ENCODE measurements around the gene TTC17.

Gene TTC17

DNA sequence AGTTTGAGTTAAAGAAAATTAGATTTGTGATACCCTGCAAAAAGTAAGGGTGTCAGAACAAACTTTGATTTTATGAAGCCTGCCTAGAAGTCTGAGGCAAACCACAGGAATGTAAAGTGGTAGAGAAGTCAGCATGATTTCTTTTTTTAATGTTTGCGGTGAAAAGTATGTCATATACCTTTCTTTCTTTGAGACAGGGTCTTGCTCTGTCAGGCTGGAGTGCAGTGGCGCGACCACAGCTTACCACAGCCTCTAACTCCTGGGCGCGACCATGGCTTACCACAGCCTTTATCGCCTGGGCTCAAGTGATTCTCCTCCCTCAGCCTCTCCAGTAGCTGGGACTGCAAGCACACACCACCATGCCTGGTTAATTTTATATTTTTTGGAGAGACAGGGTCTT is 42.3 kb upstream of the TTC17 start:
- no peak for TF ChIP-seq POLR2AphosphoS5 (IDR thresholded peaks at IDR 0.05; ENCODE audit: low read depth, low read length)
- TF ChIP-seq FOXP2 (optimal IDR thresholded peaks at IDR 0.05; ENCODE audit: borderline replicate concordance, extremely low read depth, extremely low read length, insufficient read depth) = no peak

DNA sequence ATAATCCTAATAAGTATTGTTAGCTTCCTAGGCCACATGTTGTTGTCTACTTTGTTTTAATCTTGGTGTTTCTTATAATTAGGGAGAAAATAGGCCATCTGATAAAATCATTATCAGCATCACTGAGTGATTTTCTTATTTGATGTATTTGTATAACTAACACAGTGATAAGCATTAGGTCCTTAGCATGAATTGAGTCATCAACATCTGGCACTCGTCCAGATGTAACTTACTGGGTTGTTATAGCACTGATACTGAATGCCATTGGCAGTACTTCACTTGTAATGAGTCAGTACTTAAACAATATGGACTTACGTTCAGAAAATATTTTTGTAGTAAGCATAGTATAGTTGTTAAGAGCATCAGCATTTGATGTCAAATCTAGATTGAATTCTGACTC is 30.7 kb upstream of the TTC17 start:
- TF ChIP-seq TAF1 (IDR thresholded peaks at IDR 0.05; ENCODE audit: borderline replicate concordance, insufficient read depth, low read length) = no peak
- TF ChIP-seq FOXP2 (optimal IDR thresholded peaks at IDR 0.05; ENCODE audit: borderline replicate concordance, extremely low read depth, extremely low read length, insufficient read depth) = no peak
- no peak for TF ChIP-seq POLR2AphosphoS5 (IDR thresholded peaks at IDR 0.05; ENCODE audit: low read depth, low read length)
- TF ChIP-seq, protein P1, sequence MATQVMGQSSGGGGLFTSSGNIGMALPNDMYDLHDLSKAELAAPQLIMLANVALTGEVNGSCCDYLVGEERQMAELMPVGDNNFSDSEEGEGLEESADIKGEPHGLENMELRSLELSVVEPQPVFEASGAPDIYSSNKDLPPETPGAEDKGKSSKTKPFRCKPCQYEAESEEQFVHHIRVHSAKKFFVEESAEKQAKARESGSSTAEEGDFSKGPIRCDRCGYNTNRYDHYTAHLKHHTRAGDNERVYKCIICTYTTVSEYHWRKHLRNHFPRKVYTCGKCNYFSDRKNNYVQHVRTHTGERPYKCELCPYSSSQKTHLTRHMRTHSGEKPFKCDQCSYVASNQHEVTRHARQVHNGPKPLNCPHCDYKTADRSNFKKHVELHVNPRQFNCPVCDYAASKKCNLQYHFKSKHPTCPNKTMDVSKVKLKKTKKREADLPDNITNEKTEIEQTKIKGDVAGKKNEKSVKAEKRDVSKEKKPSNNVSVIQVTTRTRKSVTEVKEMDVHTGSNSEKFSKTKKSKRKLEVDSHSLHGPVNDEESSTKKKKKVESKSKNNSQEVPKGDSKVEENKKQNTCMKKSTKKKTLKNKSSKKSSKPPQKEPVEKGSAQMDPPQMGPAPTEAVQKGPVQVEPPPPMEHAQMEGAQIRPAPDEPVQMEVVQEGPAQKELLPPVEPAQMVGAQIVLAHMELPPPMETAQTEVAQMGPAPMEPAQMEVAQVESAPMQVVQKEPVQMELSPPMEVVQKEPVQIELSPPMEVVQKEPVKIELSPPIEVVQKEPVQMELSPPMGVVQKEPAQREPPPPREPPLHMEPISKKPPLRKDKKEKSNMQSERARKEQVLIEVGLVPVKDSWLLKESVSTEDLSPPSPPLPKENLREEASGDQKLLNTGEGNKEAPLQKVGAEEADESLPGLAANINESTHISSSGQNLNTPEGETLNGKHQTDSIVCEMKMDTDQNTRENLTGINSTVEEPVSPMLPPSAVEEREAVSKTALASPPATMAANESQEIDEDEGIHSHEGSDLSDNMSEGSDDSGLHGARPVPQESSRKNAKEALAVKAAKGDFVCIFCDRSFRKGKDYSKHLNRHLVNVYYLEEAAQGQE (IDR thresholded peaks at IDR 0.05; ENCODE audit: insufficient read depth in 1 of 2, low read depth in 2 of 2, low read length in 2 of 2) = no peak
- no peak for TF ChIP-seq SIN3A (IDR thresholded peaks at IDR 0.05; ENCODE audit: borderline replicate concordance, insufficient read depth, low read length)

- TF ChIP-seq, protein P1 (IDR thresholded peaks at IDR 0.05; ENCODE audit: insufficient read depth in 1 of 2, low read depth in 2 of 2, low read length in 2 of 2) = no peak
- TF ChIP-seq FOXP2 (optimal IDR thresholded peaks at IDR 0.05; ENCODE audit: borderline replicate concordance, extremely low read depth, extremely low read length, insufficient read depth) (no peak), SIN3A (IDR thresholded peaks at IDR 0.05; ENCODE audit: borderline replicate concordance, insufficient read depth, low read length) (no peak), TAF1 (IDR thresholded peaks at IDR 0.05; ENCODE audit: borderline replicate concordance, insufficient read depth, low read length) (no peak), POLR2AphosphoS5 (IDR thresholded peaks at IDR 0.05; ENCODE audit: low read depth, low read length) (no peak)
Observed at GRCh38 chr11:43328482-43328881, 30.2 kb upstream of the TTC17 start.

GRCh38 chr11:43341159-43341558 is 17.6 kb upstream of the TTC17 start:
- TF ChIP-seq FOXP2 (optimal IDR thresholded peaks at IDR 0.05; ENCODE audit: borderline replicate concordance, extremely low read depth, extremely low read length, insufficient read depth) = no peak
- TF ChIP-seq SIN3A (IDR thresholded peaks at IDR 0.05; ENCODE audit: borderline replicate concordance, insufficient read depth, low read length) = no peak
- TF ChIP-seq, protein P1 (IDR thresholded peaks at IDR 0.05; ENCODE audit: insufficient read depth in 1 of 2, low read depth in 2 of 2, low read length in 2 of 2) = no peak
- no peak for TF ChIP-seq POLR2AphosphoS5 (IDR thresholded peaks at IDR 0.05; ENCODE audit: low read depth, low read length)
- TF ChIP-seq TAF1 (IDR thresholded peaks at IDR 0.05; ENCODE audit: borderline replicate concordance, insufficient read depth, low read length) = no peak

GRCh38 chr11:43354311-43354710 is 4.4 kb upstream of the TTC17 start:
- TF ChIP-seq SIN3A (IDR thresholded peaks at IDR 0.05; ENCODE audit: borderline replicate concordance, insufficient read depth, low read length) = no peak
- TF ChIP-seq FOXP2 (optimal IDR thresholded peaks at IDR 0.05; ENCODE audit: borderline replicate concordance, extremely low read depth, extremely low read length, insufficient read depth) = no peak
- TF ChIP-seq TAF1 (IDR thresholded peaks at IDR 0.05; ENCODE audit: borderline replicate concordance, insufficient read depth, low read length) = no peak
- TF ChIP-seq POLR2AphosphoS5 (IDR thresholded peaks at IDR 0.05; ENCODE audit: low read depth, low read length) = no peak
- TF ChIP-seq, protein P1 (IDR thresholded peaks at IDR 0.05; ENCODE audit: insufficient read depth in 1 of 2, low read depth in 2 of 2, low read length in 2 of 2) = no peak

All from PFSK-1 (cell line).